Suppressor macrophage (primary cell): Measurements from ENCODE around the gene SLC7A9.
"Not testable (repeated sequence)": the region's sequence is repeated elsewhere in the genome, so short reads cannot be mapped to it uniquely, and the experiment has no call there.

Experiments
- DNase-seq, 4 experiments: peaks; one replicate each; pipeline ENCODE4 v3.0.0-alpha.2; 2020 to 2022
- total RNA-seq, 17 experiments: gene quantifications; one replicate each; lab custom pipeline; 2026; ENCODE audit warnings: mixed read lengths in 6 of 17, inconsistent platforms in 3 of 17; lab: John Stamatoyannopoulos, UW

The SLC7A9 gene
- 0 to 2.4 (median 0.05) reads per million in 17 experiments for total RNA-seq

- no peak for DNase-seq
Observed at GRCh38 chr19:32869369-32869965, at the start of gene SLC7A9. Gene SLC7A9 (minus strand): TSS chr19:32869767. CDS start chr19:32868534, 1,233 bp downstream.

- no peak for DNase-seq
Observed at GRCh38 chr19:32919365-32919764, 49.8 kb upstream of the SLC7A9 start.

- DNase-seq, result no peak
Observed at GRCh38 chr19:32917616-32917996, 48.0 kb upstream of the SLC7A9 start.

GRCh38 chr19:32916969-32917615 lies 47.5 kb upstream of the SLC7A9 start:
- DNase-seq, result no peak

- no peak for DNase-seq
Observed at GRCh38 chr19:32914879-32915660, 45.5 kb upstream of the SLC7A9 start.

- no peak for DNase-seq
Observed at GRCh38 chr19:32911467-32911866, 41.9 kb upstream of the SLC7A9 start.

GRCh38 chr19:32910874-32911273 lies 41.3 kb upstream of the SLC7A9 start:
- no peak for DNase-seq

- no peak for DNase-seq
Observed at GRCh38 chr19:32910094-32910493, 40.5 kb upstream of the SLC7A9 start.

- DNase-seq, result peak; percentile 5 to 46 (median 34)
Observed at GRCh38 chr19:32909257-32909656, 39.7 kb upstream of the SLC7A9 start.

GRCh38 chr19:32908641-32909190 lies 39.1 kb upstream of the SLC7A9 start:
- DNase-seq, result no peak

- DNase-seq, result no peak
Observed at GRCh38 chr19:32902448-32902847, 32.9 kb upstream of the SLC7A9 start.

GRCh38 chr19:32901504-32902161 lies 32.1 kb upstream of the SLC7A9 start:
- DNase-seq, result no peak

GRCh38 chr19:32896516-32897214 lies 27.1 kb upstream of the SLC7A9 start:
- no peak for DNase-seq

- no peak for DNase-seq
Observed at GRCh38 chr19:32895384-32895783, 25.8 kb upstream of the SLC7A9 start.

GRCh38 chr19:32891609-32892008 lies 22.0 kb upstream of the SLC7A9 start:
- DNase-seq, result no peak

GRCh38 chr19:32890841-32891240 lies 21.3 kb upstream of the SLC7A9 start:
- DNase-seq, result no peak

GRCh38 chr19:32890326-32890725 lies 20.8 kb upstream of the SLC7A9 start:
- no peak for DNase-seq

- DNase-seq, result no peak
Observed at GRCh38 chr19:32889137-32889934, 19.8 kb upstream of the SLC7A9 start.

- DNase-seq, result no peak
Observed at GRCh38 chr19:32887572-32888215, 18.1 kb upstream of the SLC7A9 start.

GRCh38 chr19:32886241-32886640 lies 16.7 kb upstream of the SLC7A9 start:
- DNase-seq, result no peak

GRCh38 chr19:32885255-32885654 lies 15.7 kb upstream of the SLC7A9 start:
- DNase-seq, result not testable (repeated sequence)
